KMS-11 (cell line): ENCODE measurements around the gene KISS1R.

Experiments
- H2AFZ ChIP-seq: fragments of 200-600 bp; sonication (generic); 2 replicates; pipeline ENCODE4 v1.6.1; 2016; ENCODE audit warnings: antibody characterized with exemption, mixed run types, low read depth
- H3K27ac ChIP-seq: fragments of 200-600 bp; sonication (generic); 2 replicates; pipeline ENCODE4 v1.6.1; 2016; ENCODE audit warnings: mild to moderate bottlenecking, mixed run types
- H3K27me3 ChIP-seq: fragments of 200-600 bp; sonication (generic); 2 replicates; pipeline ENCODE4 v1.6.1; 2017; ENCODE audit warnings: mild to moderate bottlenecking, low read depth, mixed run types, moderate library complexity; ENCODE audit not compliant: insufficient read depth
- H3K36me3 ChIP-seq: fragments of 200-600 bp; sonication (generic); 2 replicates; pipeline ENCODE4 v1.6.1; 2017; ENCODE audit warnings: mild to moderate bottlenecking, mixed run types; ENCODE audit not compliant: insufficient read depth
- H3K4me1 ChIP-seq: fragments of 200-600 bp; sonication (generic); 2 replicates; pipeline ENCODE4 v1.6.1; 2016; ENCODE audit warnings: mild to moderate bottlenecking, low read depth, mixed run types; ENCODE audit not compliant: poor library complexity, severe bottlenecking
- H3K4me2 ChIP-seq: fragments of 200-600 bp; sonication (generic); 2 replicates; pipeline ENCODE4 v1.7.0; 2016; ENCODE audit warnings: mild to moderate bottlenecking, mixed run types
- H3K4me3 ChIP-seq: fragments of 200-600 bp; sonication (generic); IDR thresholded peaks from 2 replicates; pipeline ENCODE4 v1.6.1; 2017; ENCODE audit warnings: low read depth, low read length, mixed read lengths; ENCODE audit not compliant: insufficient read depth
- H3K79me2 ChIP-seq: fragments of 200-600 bp; sonication (generic); 2 replicates; pipeline ENCODE4 v1.6.1; 2016; ENCODE audit warnings: low read depth, mixed run types; ENCODE audit not compliant: insufficient read depth
- H3K9ac ChIP-seq: fragments of 200-600 bp; sonication (generic); 2 replicates; pipeline ENCODE4 v1.6.1; 2016; ENCODE audit warnings: mild to moderate bottlenecking, mixed run types
- H4K20me1 ChIP-seq: fragments of 200-600 bp; sonication (generic); 2 replicates; pipeline ENCODE4 v1.6.1; 2016; ENCODE audit warnings: mild to moderate bottlenecking, mixed run types; ENCODE audit not compliant: insufficient read depth
- TF ChIP-seq, protein P1 (sequence below): fragments of 200-600 bp; sonication (generic); conservative IDR thresholded peaks from 2 replicates; pipeline ENCODE4 v1.6.1; 2017; ENCODE audit warnings: low read depth, mild to moderate bottlenecking, antibody characterized with exemption, low read length, moderate library complexity, mixed read lengths

The KISS1R gene

DNA sequence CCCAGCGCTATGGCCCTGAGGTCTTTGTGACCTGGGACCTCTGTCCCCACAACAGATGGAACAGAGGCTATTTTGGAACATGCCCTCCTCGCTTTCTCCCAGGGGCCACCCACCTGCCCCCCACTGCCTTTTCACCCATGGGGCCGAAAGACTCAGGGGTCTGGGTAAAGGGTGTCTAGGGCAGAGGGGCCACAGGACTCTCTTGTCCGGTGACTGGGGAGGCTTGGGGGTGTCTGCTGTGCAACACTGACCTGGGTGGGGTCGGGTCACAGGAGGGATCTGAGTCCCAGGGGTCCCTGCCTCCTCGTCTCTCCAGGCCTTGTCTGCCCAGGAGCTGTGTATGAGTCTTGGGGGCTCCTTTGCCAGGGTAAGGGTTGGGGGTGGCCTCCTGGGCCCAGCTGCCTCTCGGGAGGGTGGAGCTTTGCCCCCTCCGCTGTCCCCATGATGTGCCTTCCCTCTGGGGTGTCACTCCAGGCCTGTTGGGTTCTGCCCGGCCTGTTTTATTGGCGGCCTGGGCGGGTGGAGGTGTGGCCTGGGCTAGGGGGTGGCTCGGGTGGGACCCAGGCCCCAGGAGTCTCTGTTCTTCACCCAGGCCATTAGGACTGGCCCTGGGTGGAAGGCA, 10.8 kb downstream of the KISS1R start:
- H3K36me3 ChIP-seq: no peaks in the 10 kb centered on the region
- peaks cover 4% of the 10 kb centered on the region; the same call in 1 of the 2 replicates for H3K79me2 ChIP-seq
- H4K20me1 ChIP-seq: no peaks in the 10 kb centered on the region
- no peak overlapping the region for H3K4me2 ChIP-seq
- H3K4me1 ChIP-seq: peaks cover 4% of the 10 kb centered on the region
- TF ChIP-seq, protein P1, sequence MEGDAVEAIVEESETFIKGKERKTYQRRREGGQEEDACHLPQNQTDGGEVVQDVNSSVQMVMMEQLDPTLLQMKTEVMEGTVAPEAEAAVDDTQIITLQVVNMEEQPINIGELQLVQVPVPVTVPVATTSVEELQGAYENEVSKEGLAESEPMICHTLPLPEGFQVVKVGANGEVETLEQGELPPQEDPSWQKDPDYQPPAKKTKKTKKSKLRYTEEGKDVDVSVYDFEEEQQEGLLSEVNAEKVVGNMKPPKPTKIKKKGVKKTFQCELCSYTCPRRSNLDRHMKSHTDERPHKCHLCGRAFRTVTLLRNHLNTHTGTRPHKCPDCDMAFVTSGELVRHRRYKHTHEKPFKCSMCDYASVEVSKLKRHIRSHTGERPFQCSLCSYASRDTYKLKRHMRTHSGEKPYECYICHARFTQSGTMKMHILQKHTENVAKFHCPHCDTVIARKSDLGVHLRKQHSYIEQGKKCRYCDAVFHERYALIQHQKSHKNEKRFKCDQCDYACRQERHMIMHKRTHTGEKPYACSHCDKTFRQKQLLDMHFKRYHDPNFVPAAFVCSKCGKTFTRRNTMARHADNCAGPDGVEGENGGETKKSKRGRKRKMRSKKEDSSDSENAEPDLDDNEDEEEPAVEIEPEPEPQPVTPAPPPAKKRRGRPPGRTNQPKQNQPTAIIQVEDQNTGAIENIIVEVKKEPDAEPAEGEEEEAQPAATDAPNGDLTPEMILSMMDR: no peak
- H3K9ac ChIP-seq: no peak overlapping the region
- H3K27ac ChIP-seq: no peak overlapping the region
- no peak overlapping the region for H2AFZ ChIP-seq
- H3K4me3 ChIP-seq: no peak overlapping the region
- no peaks in the 10 kb centered on the region for H3K27me3 ChIP-seq

DNA sequence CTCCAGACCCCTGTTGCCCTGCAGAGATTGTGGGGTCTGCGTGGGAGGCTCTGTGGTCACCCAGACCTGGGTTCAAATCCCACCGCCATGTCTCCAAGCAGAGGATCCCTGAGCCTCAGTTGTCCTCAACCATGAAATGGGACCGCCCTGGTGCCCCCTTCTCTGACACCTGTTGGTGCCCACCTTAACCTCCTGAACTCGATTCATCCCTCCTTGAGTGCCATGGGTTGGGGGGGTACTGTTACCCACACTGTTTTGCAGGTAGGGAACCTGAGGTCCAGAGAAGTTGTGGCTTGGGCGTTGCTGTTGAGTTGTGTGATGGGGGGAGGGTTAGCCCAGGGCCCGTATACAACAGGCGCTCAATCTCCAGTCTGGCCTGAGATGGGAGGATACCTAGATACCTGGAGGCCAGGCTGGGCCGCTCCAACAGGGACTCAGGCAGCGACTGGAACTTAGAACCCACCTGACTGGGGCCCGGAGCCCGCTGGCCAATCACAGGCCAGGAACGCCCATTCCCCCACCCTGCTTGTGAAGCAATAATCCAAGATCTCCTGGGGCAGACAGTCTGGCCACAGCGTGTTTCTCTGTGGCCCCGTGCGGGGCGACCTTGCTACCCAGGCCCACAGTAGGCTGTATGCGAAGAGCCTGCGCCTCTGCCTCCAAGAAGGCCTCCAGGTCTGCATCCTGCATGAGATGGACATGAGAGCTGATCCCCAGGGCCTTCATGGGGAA, 11.5 kb downstream of the KISS1R start:
- Histone ChIP-seq H3K27ac (no peak overlapping the region), H3K79me2 (peaks cover 4% of the 10 kb centered on the region; the same call in 1 of the 2 replicates), H3K27me3 (no peaks in the 10 kb centered on the region), H3K4me2 (no peak overlapping the region), H2AFZ (no peak overlapping the region), H3K9ac (no peak overlapping the region), H3K36me3 (no peaks in the 10 kb centered on the region), H4K20me1 (no peaks in the 10 kb centered on the region), H3K4me1 (peaks cover 4% of the 10 kb centered on the region), H3K4me3 (no peak overlapping the region)
- TF ChIP-seq, protein P1: no peak

DNA sequence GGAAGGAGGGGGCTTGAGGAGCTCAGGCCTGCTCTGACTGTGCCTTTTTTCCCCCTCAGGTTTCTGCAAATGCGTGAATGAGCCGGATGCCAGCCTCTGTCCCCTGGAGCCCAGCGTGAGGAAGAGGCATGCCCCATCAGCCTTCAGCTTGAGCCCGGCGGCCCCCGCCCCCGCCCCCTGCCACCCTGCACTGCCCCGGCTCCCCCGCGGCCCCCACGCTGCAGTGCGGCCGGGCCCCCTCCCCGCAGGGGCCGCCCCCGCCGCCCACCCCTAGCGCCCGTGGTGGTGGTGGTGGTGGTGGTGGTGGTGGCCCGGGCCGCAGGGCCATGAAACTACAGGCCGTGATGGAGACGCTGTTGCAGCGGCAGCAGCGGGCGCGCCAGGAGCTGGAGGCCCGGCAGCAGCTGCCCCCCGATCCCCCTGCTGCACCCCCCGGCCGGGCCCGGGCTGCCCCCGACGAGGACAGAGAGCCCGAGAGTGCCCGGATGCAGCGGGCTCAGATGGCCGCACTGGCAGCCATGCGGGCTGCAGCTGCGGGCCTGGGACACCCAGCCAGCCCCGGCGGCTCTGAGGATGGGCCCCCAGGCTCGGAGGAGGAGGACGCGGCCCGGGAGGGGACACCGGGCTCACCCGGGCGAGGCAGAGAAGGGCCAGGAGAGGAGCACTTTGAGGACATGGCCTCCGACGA, 12.2 kb downstream of the KISS1R start:
- TF ChIP-seq, protein P1: no peak
- no peak overlapping the region for H3K9ac ChIP-seq
- H3K79me2 ChIP-seq: peaks cover 4% of the 10 kb centered on the region; the same call in 1 of the 2 replicates
- no peak overlapping the region for H2AFZ ChIP-seq
- peaks cover 2% of the 10 kb centered on the region for H3K4me1 ChIP-seq
- H3K4me2 ChIP-seq: no peak overlapping the region
- H3K36me3 ChIP-seq: no peaks in the 10 kb centered on the region
- no peak overlapping the region for H3K4me3 ChIP-seq
- no peaks in the 10 kb centered on the region for H3K27me3 ChIP-seq
- H3K27ac ChIP-seq: no peak overlapping the region
- H4K20me1 ChIP-seq: no peaks in the 10 kb centered on the region

DNA sequence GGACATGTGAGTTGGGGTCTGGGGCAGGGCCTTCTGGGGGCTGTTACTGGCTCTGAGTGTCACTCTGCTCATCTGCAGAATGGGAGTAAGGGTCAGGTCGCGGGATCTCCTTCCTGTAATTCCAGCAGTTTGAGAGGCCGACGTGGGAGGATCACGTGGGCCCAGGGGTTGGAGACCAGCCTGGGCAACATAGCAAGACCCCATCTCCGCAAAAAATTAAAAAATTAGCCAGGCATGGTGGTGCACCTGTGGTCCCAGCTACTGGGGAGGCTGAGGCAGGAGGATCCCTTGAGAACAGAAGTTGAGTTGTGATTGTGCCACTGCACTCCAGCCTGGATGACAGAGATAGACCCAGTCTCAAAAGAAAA, 12.7 kb downstream of the KISS1R start:
- H3K4me1 ChIP-seq: no peaks in the 10 kb centered on the region
- TF ChIP-seq, protein P1: no peak
- H3K36me3 ChIP-seq: no peaks in the 10 kb centered on the region
- H3K4me3 ChIP-seq: no peak overlapping the region
- no peak overlapping the region for H3K4me2 ChIP-seq
- no peaks in the 10 kb centered on the region for H3K27me3 ChIP-seq
- H3K27ac ChIP-seq: no peak overlapping the region
- H3K9ac ChIP-seq: no peak overlapping the region
- no peaks in the 10 kb centered on the region for H4K20me1 ChIP-seq
- no peak overlapping the region for H2AFZ ChIP-seq
- H3K79me2 ChIP-seq: peaks cover 4% of the 10 kb centered on the region; the same call in 1 of the 2 replicates
